A549 (cell line): ENCODE measurements around the gene HSD11B1L.

Source experiments
- CTCF ChIP-seq: fragments of >200 bp; sonication (Bioruptor Twin); formaldehyde crosslinking; IDR thresholded peaks from 3 replicates; pipeline ENCODE4 v1.5.1; 2016
- MAX ChIP-seq: IDR thresholded peaks from 2 replicates; pipeline ENCODE4 v1.6.1; 2012
- POLR2A ChIP-seq: IDR thresholded peaks from 2 replicates; pipeline ENCODE4 v1.6.1; 2012; ENCODE audit warnings: mild to moderate bottlenecking, low read length
- RAD21 ChIP-seq, 2 experiments: fragments of >200 bp in 1 of 2; sonication (Bioruptor Twin) in 1 of 2; formaldehyde crosslinking in 1 of 2; IDR thresholded peaks in 1 of 2; conservative IDR thresholded peaks in 1 of 2; 2 replicates in 1 of 2; 3 replicates in 1 of 2; pipeline ENCODE4 v1.6.1; 2012 to 2018; ENCODE audit warnings: inconsistent platforms in 1 of 2
- RARB ChIP-seq: fragments of 250-450 bp; sonication (Bioruptor Pico); IDR thresholded peaks from 2 replicates; pipeline ENCODE4 v1.8.0; 2021; ENCODE audit warnings: mild to moderate bottlenecking, moderate library complexity
- RCOR1 ChIP-seq: fragments of 150-350 bp; IDR thresholded peaks from 2 replicates; pipeline ENCODE4 v1.6.1; 2014; ENCODE audit warnings: antibody characterized with exemption, low read length, low read depth
- REST ChIP-seq: fragments of 200-600 bp; sonication (generic); IDR thresholded peaks from 2 replicates; pipeline ENCODE4 v1.6.1; 2016; ENCODE audit warnings: antibody characterized with exemption, mild to moderate bottlenecking, moderate library complexity
- USF2 ChIP-seq: fragments of 450-650 bp; IDR thresholded peaks from 2 replicates; pipeline ENCODE4 v1.6.1; 2014; ENCODE audit warnings: antibody characterized with exemption

GRCh38 chr19:5664515-5664914, 16.3 kb upstream of the HSD11B1L start:
- TF ChIP-seq RARB (CRISPR knock-in tag): no peak
- no peak for TF ChIP-seq CTCF
- TF ChIP-seq REST: no peak
- no peak for TF ChIP-seq RAD21 (conservative IDR thresholded peaks at IDR 0.05 in 1 of 2, IDR thresholded peaks at IDR 0.05 in 1 of 2)
- no peak for TF ChIP-seq POLR2A
- TF ChIP-seq RCOR1: no peak
- TF ChIP-seq MAX: no peak
- TF ChIP-seq USF2: no peak
